NCI-H524 treated with DMSO at 0.1 percent for 48 hours (cell line): Measurements from ENCODE around the gene BHLHA9.
A peak's percentile ranks its signal among the peaks of the same experiment; 100 is the strongest.
"Not testable (repeated sequence)": the region's sequence is repeated elsewhere in the genome, so short reads cannot be mapped to it uniquely, and the experiment has no call there.

Source experiments
- DNase-seq: peaks from one replicate; lab custom pipeline; 2025; lab: John Stamatoyannopoulos, UW

Gene BHLHA9

DNA sequence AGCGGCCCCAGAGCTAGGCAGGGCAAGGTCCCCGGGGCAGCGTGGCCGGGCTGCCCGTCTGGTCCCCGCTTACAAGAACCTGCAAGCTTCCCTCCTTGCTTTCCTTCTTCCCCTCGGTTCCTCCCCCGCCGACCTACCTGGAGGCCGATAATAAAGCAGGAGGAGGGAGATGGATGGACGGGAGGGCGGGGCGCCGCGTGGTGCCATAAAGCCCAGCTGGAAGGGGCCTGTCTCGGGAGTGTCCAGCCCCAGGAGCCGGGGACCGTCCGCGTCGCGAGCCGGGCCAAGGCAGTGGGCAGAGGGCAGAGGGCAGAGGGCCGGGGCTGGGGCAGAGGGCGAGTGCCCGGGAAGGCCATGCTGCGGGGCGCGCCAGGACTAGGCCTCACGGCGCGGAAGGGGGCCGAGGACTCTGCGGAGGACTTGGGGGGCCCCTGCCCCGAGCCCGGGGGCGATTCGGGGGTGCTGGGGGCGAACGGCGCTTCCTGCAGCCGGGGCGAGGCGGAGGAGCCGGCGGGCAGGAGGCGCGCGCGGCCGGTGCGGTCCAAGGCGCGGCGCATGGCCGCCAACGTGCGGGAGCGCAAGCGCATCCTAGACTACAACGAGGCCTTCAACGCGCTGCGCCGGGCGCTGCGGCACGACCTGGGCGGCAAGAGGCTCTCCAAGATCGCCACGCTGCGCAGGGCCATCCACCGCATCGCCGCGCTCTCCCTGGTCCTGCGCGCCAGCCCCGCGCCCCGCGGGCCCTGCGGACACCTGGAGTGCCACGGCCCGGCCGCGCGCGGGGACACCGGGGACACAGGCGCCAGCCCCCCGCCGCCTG lies at the start of gene BHLHA9:
Gene BHLHA9 (plus strand): TSS at position 235 of the 820 bp plus-strand sequence. CDS start 120 bp downstream, at position 355.
- no peak for DNase-seq

- DNase-seq, result no peak
Observed at GRCh38 chr17:1221209-1221608, 49.0 kb upstream of the BHLHA9 start.

DNA sequence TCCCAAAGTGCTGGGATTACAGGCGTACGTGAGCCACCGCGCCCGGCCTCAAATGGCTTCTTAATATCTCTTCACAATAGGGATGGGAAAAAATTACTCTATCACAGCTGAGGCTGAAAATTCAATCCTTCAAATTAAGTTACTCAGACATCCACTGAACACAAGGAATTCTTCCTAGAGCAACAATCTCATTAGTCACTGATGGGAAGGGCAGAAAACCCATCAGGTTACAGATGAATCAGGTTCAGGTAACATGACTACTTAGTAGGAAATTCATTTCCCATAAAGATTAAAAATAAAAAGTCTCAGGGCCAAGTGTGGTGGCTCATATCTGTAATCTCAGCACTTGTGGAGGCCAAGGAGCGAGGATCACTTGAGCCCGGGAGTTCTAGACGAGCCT lies 47.9 kb upstream of the BHLHA9 start:
- DNase-seq, result no peak

- no peak for DNase-seq
Observed at GRCh38 chr17:1223662-1224061, 46.6 kb upstream of the BHLHA9 start.

GRCh38 chr17:1224330-1224729 lies 45.9 kb upstream of the BHLHA9 start:
- DNase-seq, result no peak

- DNase-seq, result no peak
Observed at GRCh38 chr17:1226308-1226707, 43.9 kb upstream of the BHLHA9 start.

DNA sequence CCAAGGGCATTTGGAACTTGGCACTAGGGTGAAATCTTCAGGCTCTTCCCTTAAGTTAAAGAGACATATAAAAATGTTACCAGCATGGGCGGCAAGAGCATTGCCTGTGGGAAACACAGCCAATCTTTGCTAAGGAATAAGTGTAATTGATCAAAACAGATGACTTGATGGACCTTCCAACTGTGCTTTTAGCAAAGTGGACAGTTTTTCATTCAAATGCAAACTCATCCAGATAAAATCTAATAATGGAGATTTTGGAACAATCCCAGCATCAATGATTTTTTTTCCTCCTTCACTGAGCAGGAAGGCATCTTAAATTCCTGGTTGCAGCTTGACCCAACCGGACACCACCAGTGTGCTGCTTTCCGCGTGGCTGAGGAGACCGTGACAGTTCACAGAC lies 42.9 kb upstream of the BHLHA9 start:
- DNase-seq, result no peak

DNA sequence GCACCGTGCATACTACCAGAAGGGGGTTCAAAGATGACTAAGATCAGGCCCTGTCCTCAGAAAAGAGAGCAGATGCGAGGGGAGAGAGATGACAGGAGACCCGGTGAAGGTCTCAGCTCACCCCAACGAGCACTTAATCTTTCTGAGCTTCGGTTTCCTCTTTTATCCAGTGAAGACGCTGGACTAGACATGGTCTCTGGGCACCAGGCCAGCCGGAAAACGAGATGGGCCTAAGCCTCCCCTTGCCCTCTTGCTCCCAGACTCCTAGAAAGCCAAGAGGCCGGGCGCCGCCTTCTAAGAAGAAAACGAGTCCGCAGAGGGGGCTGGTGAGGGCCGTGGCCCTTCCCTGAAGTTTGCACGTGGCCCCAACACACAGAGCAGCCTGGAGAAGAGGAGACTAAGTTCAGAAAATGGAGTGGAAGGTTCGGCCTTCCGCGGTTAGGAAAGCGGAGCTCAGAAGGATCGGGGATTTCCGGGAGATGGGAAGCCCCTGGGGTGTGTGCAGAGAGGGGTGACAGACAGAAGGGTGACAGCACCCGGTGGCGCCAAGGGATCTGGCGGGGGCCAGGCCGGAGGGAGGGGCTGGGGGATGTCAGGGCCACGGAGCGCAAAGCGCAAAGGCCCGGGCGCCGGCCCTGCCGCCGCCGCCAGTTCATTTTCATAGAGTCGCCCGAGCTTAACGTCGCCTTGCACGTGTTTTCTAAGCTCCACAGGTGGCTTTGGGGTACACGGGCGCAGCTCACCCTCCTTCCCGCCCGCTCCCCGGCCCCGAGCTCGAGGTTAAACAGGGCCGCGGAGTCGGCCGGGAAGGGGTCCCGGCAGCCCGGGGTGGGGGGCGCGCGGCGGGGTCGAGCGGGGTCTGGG lies 42.1 kb upstream of the BHLHA9 start:
- no peak for DNase-seq

DNA sequence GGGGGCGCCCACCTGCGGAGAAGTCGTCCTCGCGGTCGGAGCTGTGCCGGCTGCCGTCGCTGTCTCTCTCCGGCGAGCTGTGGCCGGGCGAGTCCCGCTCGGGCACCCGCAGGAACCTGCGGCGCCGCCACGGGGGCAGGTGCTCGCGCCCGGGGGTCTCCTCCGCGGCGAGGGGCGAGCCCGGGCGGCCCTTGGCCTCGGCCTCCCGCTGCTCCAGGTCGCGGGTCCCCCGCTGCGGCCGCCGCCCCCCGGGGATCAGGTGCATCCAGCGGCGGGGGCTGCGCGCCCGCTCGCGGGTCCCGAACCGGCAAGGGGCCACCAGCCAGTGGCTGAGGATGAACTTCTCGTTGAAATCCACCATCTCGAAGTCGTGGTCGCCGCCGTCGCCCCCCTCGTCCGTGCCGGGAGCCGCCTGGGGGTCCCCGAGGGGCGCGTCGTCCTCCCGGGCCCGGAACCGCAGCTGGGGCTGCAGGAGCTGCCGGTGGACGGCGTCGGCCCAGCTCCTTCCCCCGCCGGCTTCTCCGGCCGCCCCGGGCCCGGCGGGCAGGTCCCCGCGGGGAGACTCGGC lies 41.4 kb upstream of the BHLHA9 start:
- no peak for DNase-seq

GRCh38 chr17:1229349-1229899 lies 40.8 kb upstream of the BHLHA9 start:
- no peak for DNase-seq

- no peak for DNase-seq
Observed at GRCh38 chr17:1229900-1230501, 40.2 kb upstream of the BHLHA9 start.

DNA sequence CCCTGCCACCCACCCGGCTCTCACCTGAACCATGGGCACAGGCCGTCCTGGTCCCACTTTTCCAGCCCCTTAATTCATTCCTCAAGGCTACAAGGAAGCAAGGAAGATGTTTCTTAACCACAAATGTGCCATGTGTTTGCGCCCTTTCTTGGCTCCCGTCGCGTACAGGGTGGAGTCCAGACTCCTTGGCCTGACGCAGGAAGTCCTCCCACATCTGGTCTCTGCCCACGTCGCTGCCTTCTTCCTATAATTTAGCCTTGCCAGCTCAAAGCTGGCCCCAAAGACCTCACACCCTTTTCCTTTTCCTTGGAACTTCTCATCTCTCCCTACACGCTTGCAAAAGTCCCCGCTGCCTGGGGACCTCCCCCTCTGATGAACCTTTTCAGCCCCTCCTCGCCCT lies 38.8 kb upstream of the BHLHA9 start:
- no peak for DNase-seq

DNA sequence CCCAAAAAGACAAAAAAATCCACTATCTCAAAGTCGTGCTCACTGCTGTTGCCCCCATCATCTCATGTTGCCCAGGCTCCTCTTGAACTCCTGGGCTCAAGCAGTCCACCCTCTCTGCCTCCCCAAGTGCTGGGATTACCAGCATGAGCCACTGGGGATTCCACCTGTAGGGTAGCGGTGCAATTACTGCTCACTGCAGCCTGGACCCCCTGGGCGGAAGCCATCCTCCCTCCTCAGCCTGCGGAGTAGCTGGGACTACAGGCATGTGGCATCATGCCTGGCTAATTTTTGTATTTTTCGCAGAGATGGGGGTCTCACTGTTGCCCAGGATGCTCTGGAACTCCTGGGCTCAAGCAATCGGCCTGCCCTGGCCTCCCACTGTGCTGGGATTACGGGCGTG lies 37.9 kb upstream of the BHLHA9 start:
- no peak for DNase-seq

- no peak for DNase-seq
Observed at GRCh38 chr17:1232786-1233185, 37.5 kb upstream of the BHLHA9 start.

GRCh38 chr17:1234455-1234854 lies 35.8 kb upstream of the BHLHA9 start:
- DNase-seq, result no peak

GRCh38 chr17:1237471-1237870 lies 32.8 kb upstream of the BHLHA9 start:
- DNase-seq, result no peak

- DNase-seq, result no peak
Observed at GRCh38 chr17:1239210-1239609, 31.0 kb upstream of the BHLHA9 start.

DNA sequence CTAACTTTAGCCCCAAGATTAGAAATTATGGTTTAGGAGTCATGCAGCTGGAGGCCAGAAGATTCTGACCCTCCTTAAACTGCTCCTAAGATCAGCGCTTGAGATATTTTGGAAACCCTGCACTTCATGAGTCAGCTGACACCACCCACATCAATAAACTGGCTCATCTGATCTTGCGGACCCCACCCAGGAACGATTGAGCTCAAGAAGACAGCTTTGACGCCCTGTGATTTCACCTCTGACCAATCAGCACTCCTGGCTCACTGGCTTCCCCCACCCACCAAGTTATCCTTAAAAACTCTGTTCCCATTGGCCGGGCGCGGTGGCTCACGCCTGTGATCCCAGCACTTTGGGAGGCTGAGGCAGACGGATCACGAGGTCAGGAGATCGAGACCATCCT lies 29.8 kb upstream of the BHLHA9 start:
- DNase-seq, result not testable (repeated sequence)

- peak; percentile 70 for DNase-seq
Observed at GRCh38 chr17:1241929-1242328, 28.3 kb upstream of the BHLHA9 start.

DNA sequence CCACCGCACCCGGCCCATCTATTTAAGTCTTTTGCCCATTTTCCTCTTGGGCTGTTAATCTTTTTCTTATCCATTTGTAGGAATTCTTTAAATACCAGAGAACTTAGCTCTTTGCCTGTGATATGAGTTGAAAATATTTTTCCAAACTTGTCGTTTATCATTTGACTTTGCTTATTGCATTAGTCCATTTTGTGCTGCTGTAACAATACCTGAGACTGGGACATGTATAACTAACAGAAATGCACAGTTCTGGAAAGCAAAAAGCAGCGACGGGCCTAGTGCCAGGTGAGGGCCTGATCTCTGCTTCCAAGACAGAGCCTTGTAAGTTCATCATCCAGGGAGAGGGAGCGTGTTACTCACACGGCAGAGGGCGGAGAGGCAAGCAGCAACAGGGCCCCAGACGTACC lies 25.6 kb upstream of the BHLHA9 start:
- no peak for DNase-seq

GRCh38 chr17:1251866-1252608 lies 18.2 kb upstream of the BHLHA9 start:
- peak; percentile 30 for DNase-seq
